Breast epithelium (tissue), 3 donors: ENCODE results near the gene BIN1.

Experiments
- CTCF ChIP-seq, 3 donors: fragments of 450-650 bp; IDR thresholded peaks; one replicate each; pipeline ENCODE4 v1.5.1; 2016 to 2017; ENCODE audit warnings: antibody characterized with exemption in 3 of 3, mild to moderate bottlenecking in 3 of 3, moderate library complexity in 3 of 3
- POLR2A ChIP-seq: fragments of 450-650 bp; IDR thresholded peaks from one replicate; pipeline ENCODE4 v1.6.1; 2016; ENCODE audit warnings: antibody characterized with exemption, mild to moderate bottlenecking, moderate library complexity
- POLR2AphosphoS5 ChIP-seq, 3 donors: sonication (generic); formaldehyde crosslinking; IDR thresholded peaks; one replicate each; pipeline ENCODE4 v1.6.1; 2017; ENCODE audit warnings: antibody characterized with exemption in 3 of 3

GRCh38 chr2:127091148-127091547 is 15.8 kb downstream of the BIN1 start:
- TF ChIP-seq POLR2A (no peak), CTCF (IDR thresholded peaks at IDR 0.05) (no peak), POLR2AphosphoS5 (IDR thresholded peaks at IDR 0.05) (no peak)
